Chondrocyte (in vitro differentiated cells): ENCODE measurements around the gene ATP13A1. TPM values are rescaled to one million over a fixed set of nuclear protein-coding genes. Genes with fewer than 3 reads are reported as not detected.
A peak's percentile ranks its signal among the peaks of the same experiment; 100 is the strongest.

Experiments
- DNase-seq: peaks from one replicate; pipeline ENCODE4 v3.0.0; 2021; ENCODE audit warnings: mixed read lengths, low spot score
- H3K27ac Mint-ChIP-seq: one replicate; pipeline ENCODE4 v1.8.0; 2021; ENCODE audit warnings: mild to moderate bottlenecking, moderate library complexity, mixed read lengths; ENCODE audit not compliant: unreplicated experiment
- H3K27me3 Mint-ChIP-seq: 2 replicates; pipeline ENCODE4 v1.8.0; 2021; ENCODE audit warnings: low read depth, mixed read lengths
- H3K36me3 Mint-ChIP-seq: 2 replicates; pipeline ENCODE4 v1.8.0; 2021; ENCODE audit warnings: low read depth, mixed read lengths
- H3K4me1 Mint-ChIP-seq: 2 replicates; pipeline ENCODE4 v1.8.0; 2021; ENCODE audit warnings: low read depth, mild to moderate bottlenecking, mixed read lengths
- H3K4me3 Mint-ChIP-seq: one replicate; pipeline ENCODE4 v1.8.0; 2021; ENCODE audit warnings: mild to moderate bottlenecking, moderate library complexity, mixed read lengths; ENCODE audit not compliant: unreplicated experiment
- H3K9me3 Mint-ChIP-seq: 2 replicates; pipeline ENCODE4 v1.8.0; 2021; ENCODE audit warnings: low read depth, mixed read lengths
- CTCF ChIP-seq: fragments of 200-600 bp; sonication (generic); IDR thresholded peaks from 2 replicates; pipeline ENCODE4 v1.5.0; 2021; ENCODE audit warnings: antibody characterized with exemption, mild to moderate bottlenecking, moderate library complexity
- total RNA-seq: library from RNA; stranded (reverse); gene quantifications from 3 replicates; pipeline ENCODE4 v1.2.1, GENCODE V29; 2021

Gene ATP13A1
- total RNA-seq, 1 donor from 2014 or later, result 48.8 TPM

GRCh38 chr19:19626516-19627472, 36.7 kb downstream of the ATP13A1 start:
- Mint-ChIP-seq H3K27ac (peak overlapping the region; percentile 18), H3K4me3 (peak overlapping the region; percentile 72), H3K36me3 (no peaks in the 10 kb centered on the region), H3K4me1 (peaks cover 13% of the 10 kb centered on the region), H3K9me3 (no peaks in the 10 kb centered on the region), H3K27me3 (no peaks in the 10 kb centered on the region)
- DNase-seq, result peak; percentile 92
- TF ChIP-seq CTCF, result no peak

GRCh38 chr19:19624032-19624570, 39.4 kb downstream of the ATP13A1 start:
- no peak for DNase-seq
- no peak overlapping the region for H3K27ac Mint-ChIP-seq

GRCh38 chr19:19623383-19623782, 40.1 kb downstream of the ATP13A1 start:
- no peaks in the 10 kb centered on the region for H3K36me3 Mint-ChIP-seq
- H3K27ac Mint-ChIP-seq, result no peak overlapping the region
- H3K4me3 Mint-ChIP-seq, result no peak overlapping the region
- DNase-seq, result no peak
- H3K9me3 Mint-ChIP-seq, result no peaks in the 10 kb centered on the region
- H3K4me1 Mint-ChIP-seq, result peaks cover 15% of the 10 kb centered on the region
- no peaks in the 10 kb centered on the region for H3K27me3 Mint-ChIP-seq
- TF ChIP-seq CTCF, result no peak

More at GRCh38 chr19:19624032-19624570, 39.4 kb downstream of the ATP13A1 start:
- TF ChIP-seq CTCF, result no peak
- H3K27me3 Mint-ChIP-seq, result no peaks in the 10 kb centered on the region
- H3K9me3 Mint-ChIP-seq, result no peaks in the 10 kb centered on the region
- peaks cover 15% of the 10 kb centered on the region for H3K4me1 Mint-ChIP-seq
- H3K36me3 Mint-ChIP-seq, result no peaks in the 10 kb centered on the region
- H3K4me3 Mint-ChIP-seq, result no peak overlapping the region

GRCh38 chr19:19619849-19620210, 43.6 kb downstream of the ATP13A1 start:
- H3K36me3 Mint-ChIP-seq, result no peaks in the 10 kb centered on the region
- no peak overlapping the region for H3K4me3 Mint-ChIP-seq
- H3K27ac Mint-ChIP-seq, result no peak overlapping the region
- peaks cover 16% of the 10 kb centered on the region for H3K4me1 Mint-ChIP-seq
- DNase-seq, result no peak
- H3K27me3 Mint-ChIP-seq, result no peaks in the 10 kb centered on the region
- H3K9me3 Mint-ChIP-seq, result no peaks in the 10 kb centered on the region
- no peak for TF ChIP-seq CTCF

- DNase-seq, result no peak
- Mint-ChIP-seq H3K27me3 (no peaks in the 10 kb centered on the region), H3K27ac (no peak overlapping the region), H3K9me3 (no peaks in the 10 kb centered on the region), H3K4me1 (peaks cover 16% of the 10 kb centered on the region), H3K4me3 (peak overlapping the region; percentile 81), H3K36me3 (no peaks in the 10 kb centered on the region)
- TF ChIP-seq CTCF, result no peak
These were observed 44.2 kb downstream of the ATP13A1 start for GRCh38 chr19:19619181-19619848.
